ENCODE results near the gene MYO6.
"Not testable (repeated sequence)": the region's sequence is repeated elsewhere in the genome, so short reads cannot be mapped to it uniquely, and the experiment has no call there.

Gene MYO6

GRCh38 chr6:75896526-75896925 lies 147.5 kb downstream of the MYO6 start:
- Histone ChIP-seq H3K4me3 (ENCODE audit: low read length in 2 of 2) (no peak overlapping the region), H3K18ac (ENCODE audit: low read length) (no peak overlapping the region), H3K79me1 (ENCODE audit: low read depth, low read length) (no peaks in the 10 kb centered on the region), H2BK15ac (ENCODE audit: low read length) (no peak overlapping the region), H2BK120ac (ENCODE audit: low read depth, low read length) (no peak overlapping the region), H3K4ac (ENCODE audit: low read length) (no peak overlapping the region), H4K8ac (ENCODE audit: low read depth, low read length) (no peak overlapping the region), H4K91ac (ENCODE audit: low read depth, low read length, poor library complexity) (no peak overlapping the region), H2AK5ac (ENCODE audit: low read depth, low read length) (no peak overlapping the region), H3K36me3 (replicated peaks in 1 of 2; ENCODE audit: control insufficient read depth in 2 of 2, insufficient read depth in 2 of 2, low read length in 2 of 2) (peaks cover 0 to 28% of the 10 kb centered on the region in 2 donors), H3K27me3 (ENCODE audit: control insufficient read depth in 3 of 3, insufficient read depth in 3 of 3, low read depth in 1 of 3, low read length in 3 of 3) (no peaks in the 10 kb centered on the region), H3K4me2 (ENCODE audit: insufficient read depth, low read length, poor library complexity, severe bottlenecking) (no peak overlapping the region), H2AFZ (ENCODE audit: low read length) (no peak overlapping the region), H3K14ac (ENCODE audit: low read length) (no peak overlapping the region), H3K9ac (ENCODE audit: low read depth, low read length, poor library complexity) (no peak overlapping the region), H2BK12ac (ENCODE audit: low read length) (no peak overlapping the region), H2BK5ac (ENCODE audit: low read length) (no peak overlapping the region), H3K23ac (ENCODE audit: low read depth, low read length, poor library complexity) (no peak overlapping the region), H3K9me3 (replicated peaks in 1 of 2; ENCODE audit: control insufficient read depth in 2 of 2, insufficient read depth in 1 of 2, low read depth in 1 of 2, low read length in 2 of 2) (no peaks in the 10 kb centered on the region), H3K27ac (replicated peaks; ENCODE audit: low read length) (no peak overlapping the region), H3K4me1 (ENCODE audit: control insufficient read depth in 2 of 2, insufficient read depth in 1 of 2, low read depth in 1 of 2, low read length in 2 of 2) (no peaks in the 10 kb centered on the region)
- no peak for DNase-seq (ENCODE audit: low spot score)
- WGBS, 2 donors (ENCODE audit: extremely low coverage in 2 of 2, insufficient read length in 2 of 2, insufficient replicate concordance in 1 of 2), result no CpG with 5 or more reads among the region's 3 CpGs

GRCh38 chr6:75900216-75900615 lies 151.2 kb downstream of the MYO6 start:
- not testable (repeated sequence) for H3K23ac ChIP-seq (ENCODE audit: low read depth, low read length, poor library complexity); H3K4me2 ChIP-seq (ENCODE audit: insufficient read depth, low read length, poor library complexity, severe bottlenecking); H4K91ac ChIP-seq (ENCODE audit: low read depth, low read length, poor library complexity); H3K14ac ChIP-seq (ENCODE audit: low read length); H3K27me3 ChIP-seq (ENCODE audit: control insufficient read depth in 3 of 3, insufficient read depth in 3 of 3, low read depth in 1 of 3, low read length in 3 of 3); DNase-seq (ENCODE audit: low spot score); H3K4ac ChIP-seq (ENCODE audit: low read length); H2BK15ac ChIP-seq (ENCODE audit: low read length); H2BK12ac ChIP-seq (ENCODE audit: low read length); H4K8ac ChIP-seq (ENCODE audit: low read depth, low read length); H3K4me1 ChIP-seq (ENCODE audit: control insufficient read depth in 2 of 2, insufficient read depth in 1 of 2, low read depth in 1 of 2, low read length in 2 of 2); H2BK120ac ChIP-seq (ENCODE audit: low read depth, low read length); H2BK5ac ChIP-seq (ENCODE audit: low read length); H2AFZ ChIP-seq (ENCODE audit: low read length); H3K27ac ChIP-seq (replicated peaks; ENCODE audit: low read length); H3K18ac ChIP-seq (ENCODE audit: low read length); H3K79me1 ChIP-seq (ENCODE audit: low read depth, low read length); H3K4me3 ChIP-seq (ENCODE audit: low read length in 2 of 2); H3K9me3 ChIP-seq (replicated peaks in 1 of 2; ENCODE audit: control insufficient read depth in 2 of 2, insufficient read depth in 1 of 2, low read depth in 1 of 2, low read length in 2 of 2); H2AK5ac ChIP-seq (ENCODE audit: low read depth, low read length); H3K9ac ChIP-seq (ENCODE audit: low read depth, low read length, poor library complexity)
- peaks cover 0 to 10% of the 10 kb centered on the region in 2 donors for H3K36me3 ChIP-seq (replicated peaks in 1 of 2; ENCODE audit: control insufficient read depth in 2 of 2, insufficient read depth in 2 of 2, low read length in 2 of 2)
- no CpG with 5 or more reads among the region's 1 CpG for WGBS, 2 donors (ENCODE audit: extremely low coverage in 2 of 2, insufficient read length in 2 of 2, insufficient replicate concordance in 1 of 2)

- H2AK5ac ChIP-seq (ENCODE audit: low read depth, low read length); H3K4me2 ChIP-seq (ENCODE audit: insufficient read depth, low read length, poor library complexity, severe bottlenecking); DNase-seq (ENCODE audit: low spot score); H3K4me1 ChIP-seq (ENCODE audit: control insufficient read depth in 2 of 2, insufficient read depth in 1 of 2, low read depth in 1 of 2, low read length in 2 of 2); H3K9ac ChIP-seq (ENCODE audit: low read depth, low read length, poor library complexity); H2BK5ac ChIP-seq (ENCODE audit: low read length); H3K36me3 ChIP-seq (replicated peaks in 1 of 2; ENCODE audit: control insufficient read depth in 2 of 2, insufficient read depth in 2 of 2, low read length in 2 of 2); H3K18ac ChIP-seq (ENCODE audit: low read length); H2BK12ac ChIP-seq (ENCODE audit: low read length); H3K4me3 ChIP-seq (ENCODE audit: low read length in 2 of 2); H3K14ac ChIP-seq (ENCODE audit: low read length); H3K4ac ChIP-seq (ENCODE audit: low read length); H4K91ac ChIP-seq (ENCODE audit: low read depth, low read length, poor library complexity); H2BK120ac ChIP-seq (ENCODE audit: low read depth, low read length); H4K8ac ChIP-seq (ENCODE audit: low read depth, low read length); H3K23ac ChIP-seq (ENCODE audit: low read depth, low read length, poor library complexity); H3K27ac ChIP-seq (replicated peaks; ENCODE audit: low read length); H3K9me3 ChIP-seq (replicated peaks in 1 of 2; ENCODE audit: control insufficient read depth in 2 of 2, insufficient read depth in 1 of 2, low read depth in 1 of 2, low read length in 2 of 2); H2AFZ ChIP-seq (ENCODE audit: low read length); H3K27me3 ChIP-seq (ENCODE audit: control insufficient read depth in 3 of 3, insufficient read depth in 3 of 3, low read depth in 1 of 3, low read length in 3 of 3); H2BK15ac ChIP-seq (ENCODE audit: low read length); H3K79me1 ChIP-seq (ENCODE audit: low read depth, low read length): not testable (repeated sequence)
- WGBS, 2 donors (ENCODE audit: extremely low coverage in 2 of 2, insufficient read length in 2 of 2, insufficient replicate concordance in 1 of 2), result no CpG with 5 or more reads among the region's 14 CpGs
Measured at GRCh38 chr6:75905129-75905528, 156.1 kb downstream of the MYO6 start.

- H3K4me1 ChIP-seq (ENCODE audit: control insufficient read depth in 2 of 2, insufficient read depth in 1 of 2, low read depth in 1 of 2, low read length in 2 of 2), result no peaks in the 10 kb centered on the region
- H3K14ac ChIP-seq (ENCODE audit: low read length), result no peak overlapping the region
- no peak overlapping the region for H3K9ac ChIP-seq (ENCODE audit: low read depth, low read length, poor library complexity)
- H3K4ac ChIP-seq (ENCODE audit: low read length), result no peak overlapping the region
- H3K4me3 ChIP-seq (ENCODE audit: low read length in 2 of 2), result no peak overlapping the region
- peaks cover 0 to 8% of the 10 kb centered on the region in 2 donors for H3K9me3 ChIP-seq (replicated peaks in 1 of 2; ENCODE audit: control insufficient read depth in 2 of 2, insufficient read depth in 1 of 2, low read depth in 1 of 2, low read length in 2 of 2)
- DNase-seq (ENCODE audit: low spot score), result no peak
- H3K18ac ChIP-seq (ENCODE audit: low read length), result no peak overlapping the region
- H4K8ac ChIP-seq (ENCODE audit: low read depth, low read length), result no peak overlapping the region
- H3K27me3 ChIP-seq (ENCODE audit: control insufficient read depth in 3 of 3, insufficient read depth in 3 of 3, low read depth in 1 of 3, low read length in 3 of 3), result no peaks in the 10 kb centered on the region
- no peaks in the 10 kb centered on the region for H3K79me1 ChIP-seq (ENCODE audit: low read depth, low read length)
- no peak overlapping the region for H2BK120ac ChIP-seq (ENCODE audit: low read depth, low read length)
- no peak overlapping the region for H2AFZ ChIP-seq (ENCODE audit: low read length)
- no peak overlapping the region for H4K91ac ChIP-seq (ENCODE audit: low read depth, low read length, poor library complexity)
- no peak overlapping the region for H2AK5ac ChIP-seq (ENCODE audit: low read depth, low read length)
- no CpG with 5 or more reads among the region's 3 CpGs for WGBS, 2 donors (ENCODE audit: extremely low coverage in 2 of 2, insufficient read length in 2 of 2, insufficient replicate concordance in 1 of 2)
- H3K23ac ChIP-seq (ENCODE audit: low read depth, low read length, poor library complexity), result no peak overlapping the region
- no peak overlapping the region for H3K27ac ChIP-seq (replicated peaks; ENCODE audit: low read length)
- no peak overlapping the region for H2BK12ac ChIP-seq (ENCODE audit: low read length)
- no peak overlapping the region for H2BK15ac ChIP-seq (ENCODE audit: low read length)
- H3K4me2 ChIP-seq (ENCODE audit: insufficient read depth, low read length, poor library complexity, severe bottlenecking), result no peak overlapping the region
- H3K36me3 ChIP-seq (replicated peaks in 1 of 2; ENCODE audit: control insufficient read depth in 2 of 2, insufficient read depth in 2 of 2, low read length in 2 of 2), result no peaks in the 10 kb centered on the region
- H2BK5ac ChIP-seq (ENCODE audit: low read length), result no peak overlapping the region
Measured at GRCh38 chr6:75906871-75907270, 157.8 kb downstream of the MYO6 start.
